ENCODE measurements around the gene CKMT1A.
A peak's percentile ranks its signal among the peaks of the same experiment; 100 is the strongest.
"Not testable (repeated sequence)": the region's sequence is repeated elsewhere in the genome, so short reads cannot be mapped to it uniquely, and the experiment has no call there.

CKMT1A gene

GRCh38 chr15:43702174-43702573 lies 8.5 kb downstream of the CKMT1A start:
- TF ChIP-seq ELF4 (IDR thresholded peaks at IDR 0.05), result no peak
- TF ChIP-seq SUZ12 (IDR thresholded peaks at IDR 0.05), result no peak
- TF ChIP-seq BHLHE40 (IDR thresholded peaks at IDR 0.05; ENCODE audit: borderline replicate concordance), result no peak
- no peak for TF ChIP-seq ZNF384 (IDR thresholded peaks at IDR 0.05)

DNA sequence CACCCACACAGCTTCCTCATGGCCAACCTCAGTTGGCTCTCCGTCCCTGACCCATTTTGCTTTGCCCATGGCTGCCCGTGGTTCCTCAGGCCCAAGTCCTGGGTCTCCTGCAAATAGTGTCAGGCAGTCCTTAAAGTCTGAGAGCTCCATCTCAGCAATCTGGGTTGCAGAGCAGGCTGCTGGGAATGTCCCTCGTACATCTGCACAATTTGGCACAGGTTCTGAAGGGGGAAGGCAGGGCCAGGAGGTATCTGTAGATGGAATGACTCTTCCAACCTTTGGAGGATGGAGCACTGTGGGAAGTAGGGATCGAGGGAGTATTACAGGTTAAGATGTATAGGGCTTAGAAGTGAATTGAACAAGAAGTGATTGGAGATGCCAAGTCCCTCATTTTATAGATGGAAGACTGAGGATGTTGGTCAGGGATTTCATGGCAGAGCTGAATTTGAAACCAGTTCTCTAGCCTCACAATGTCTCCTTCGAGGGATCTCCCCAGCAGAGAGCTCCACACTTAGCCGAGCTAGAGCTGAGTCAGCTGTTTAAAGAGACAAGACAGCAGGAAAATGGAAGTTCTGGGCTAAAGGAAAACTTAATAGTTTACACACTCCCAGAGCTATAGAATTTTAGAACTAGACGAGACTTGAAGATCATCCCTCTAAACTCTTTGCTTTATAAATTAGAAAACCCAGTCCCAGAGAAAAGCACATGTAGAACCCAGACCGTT lies 9.2 kb downstream of the CKMT1A start:
- ChIA-PET CTCF (no interaction called here), POLR2A (no interaction called here)
- no peak for DNase-seq (ENCODE audit: extremely low spot score)
- TF ChIP-seq L3MBTL2 (conservative IDR thresholded peaks at IDR 0.05) (no peak), CTBP1 (IDR thresholded peaks at IDR 0.05; ENCODE audit: borderline replicate concordance) (no peak), HDGF (IDR thresholded peaks at IDR 0.05; ENCODE audit: borderline replicate concordance) (no peak), FOXA1 (IDR thresholded peaks at IDR 0.05) (no peak), NFRKB (IDR thresholded peaks at IDR 0.05) (no peak), SUZ12 (IDR thresholded peaks at IDR 0.05) (no peak), LEF1 (IDR thresholded peaks at IDR 0.05; ENCODE audit: borderline replicate concordance) (no peak), TARDBP (IDR thresholded peaks at IDR 0.05) (no peak), FOXK2 (IDR thresholded peaks at IDR 0.05) (no peak), ELF4 (IDR thresholded peaks at IDR 0.05) (no peak), FOXM1 (IDR thresholded peaks at IDR 0.05; ENCODE audit: borderline replicate concordance) (no peak), ARNT (IDR thresholded peaks at IDR 0.05) (no peak), SP1 (IDR thresholded peaks at IDR 0.05) (no peak), ZNF384 (IDR thresholded peaks at IDR 0.05) (no peak), BHLHE40 (IDR thresholded peaks at IDR 0.05; ENCODE audit: borderline replicate concordance) (no peak)
- TF ChIP-seq, protein P1, sequence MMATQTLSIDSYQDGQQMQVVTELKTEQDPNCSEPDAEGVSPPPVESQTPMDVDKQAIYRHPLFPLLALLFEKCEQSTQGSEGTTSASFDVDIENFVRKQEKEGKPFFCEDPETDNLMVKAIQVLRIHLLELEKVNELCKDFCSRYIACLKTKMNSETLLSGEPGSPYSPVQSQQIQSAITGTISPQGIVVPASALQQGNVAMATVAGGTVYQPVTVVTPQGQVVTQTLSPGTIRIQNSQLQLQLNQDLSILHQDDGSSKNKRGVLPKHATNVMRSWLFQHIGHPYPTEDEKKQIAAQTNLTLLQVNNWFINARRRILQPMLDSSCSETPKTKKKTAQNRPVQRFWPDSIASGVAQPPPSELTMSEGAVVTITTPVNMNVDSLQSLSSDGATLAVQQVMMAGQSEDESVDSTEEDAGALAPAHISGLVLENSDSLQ (IDR thresholded peaks at IDR 0.05), result no peak

More at GRCh38 chr15:43702174-43702573, 8.5 kb downstream of the CKMT1A start:
- ChIA-PET POLR2A (no interaction called here), CTCF (no interaction called here)
- no peak for DNase-seq (ENCODE audit: extremely low spot score)

DNA sequence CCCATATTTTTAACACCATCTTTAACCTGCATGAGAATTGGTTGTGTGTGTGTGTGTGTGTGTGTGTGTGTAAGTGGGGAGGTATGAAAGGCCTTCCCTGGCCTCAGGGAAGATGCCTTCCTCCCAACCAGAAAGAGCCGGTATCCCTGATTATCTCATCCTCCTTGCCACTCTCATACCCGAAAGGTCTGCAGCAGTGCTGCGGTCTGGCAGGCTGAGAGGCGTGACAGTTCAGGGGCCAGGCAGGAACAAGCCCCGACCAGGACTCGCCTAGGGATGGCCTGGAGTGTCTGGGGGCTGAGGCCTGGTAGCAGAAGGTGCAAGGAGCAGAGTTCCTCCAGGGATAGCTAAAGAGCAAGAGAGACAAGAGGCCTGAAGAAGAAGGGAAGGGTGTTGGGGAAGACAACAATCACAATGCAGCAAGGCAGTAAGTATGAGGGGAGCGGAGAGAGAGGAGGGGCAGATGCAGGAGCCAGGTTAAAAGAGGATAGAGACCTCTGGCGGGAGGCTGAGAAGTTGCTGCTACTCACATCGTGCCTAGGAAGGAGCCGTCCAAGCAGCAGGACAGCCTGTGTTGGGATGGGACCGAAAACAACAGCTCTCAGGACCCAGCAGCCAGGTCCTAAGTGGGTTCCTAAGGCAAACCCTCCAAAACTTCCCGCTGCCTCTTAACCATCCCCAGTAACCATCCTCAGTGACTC lies 16.9 kb downstream of the CKMT1A start:
- DNase-seq (ENCODE audit: extremely low spot score); CTCF ChIA-PET; POLR2A ChIA-PET: not testable (repeated sequence)

GRCh38 chr15:43723151-43723550 lies 29.5 kb downstream of the CKMT1A start:
- TF ChIP-seq LEF1 (IDR thresholded peaks at IDR 0.05; ENCODE audit: borderline replicate concordance) (no peak), SP1 (IDR thresholded peaks at IDR 0.05) (no peak)
- no peak for DNase-seq (ENCODE audit: extremely low spot score)
- CTCF ChIA-PET, result no interaction called here
- POLR2A ChIA-PET, result no interaction called here

DNA sequence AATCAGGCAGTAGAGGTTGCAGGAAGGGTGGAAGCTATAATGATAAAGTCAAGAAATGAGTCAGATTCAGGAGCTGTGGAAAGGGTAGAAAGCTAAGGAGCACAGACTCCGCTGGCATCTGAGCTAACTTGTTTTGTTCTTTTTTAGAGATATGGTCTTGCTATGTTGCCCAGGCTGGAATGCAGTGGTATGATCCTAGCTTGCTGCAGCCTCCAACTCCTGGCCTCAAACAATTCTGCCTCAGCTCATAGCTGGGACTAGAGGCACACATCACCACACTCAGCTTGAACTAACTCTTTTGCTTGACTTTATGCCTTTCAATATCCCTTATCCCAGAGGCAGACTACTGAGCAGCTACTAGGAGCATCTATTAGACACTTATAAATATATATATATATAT lies 32.6 kb downstream of the CKMT1A start:
- POLR2A ChIA-PET; DNase-seq (ENCODE audit: extremely low spot score); CTCF ChIA-PET: not testable (repeated sequence)

DNA sequence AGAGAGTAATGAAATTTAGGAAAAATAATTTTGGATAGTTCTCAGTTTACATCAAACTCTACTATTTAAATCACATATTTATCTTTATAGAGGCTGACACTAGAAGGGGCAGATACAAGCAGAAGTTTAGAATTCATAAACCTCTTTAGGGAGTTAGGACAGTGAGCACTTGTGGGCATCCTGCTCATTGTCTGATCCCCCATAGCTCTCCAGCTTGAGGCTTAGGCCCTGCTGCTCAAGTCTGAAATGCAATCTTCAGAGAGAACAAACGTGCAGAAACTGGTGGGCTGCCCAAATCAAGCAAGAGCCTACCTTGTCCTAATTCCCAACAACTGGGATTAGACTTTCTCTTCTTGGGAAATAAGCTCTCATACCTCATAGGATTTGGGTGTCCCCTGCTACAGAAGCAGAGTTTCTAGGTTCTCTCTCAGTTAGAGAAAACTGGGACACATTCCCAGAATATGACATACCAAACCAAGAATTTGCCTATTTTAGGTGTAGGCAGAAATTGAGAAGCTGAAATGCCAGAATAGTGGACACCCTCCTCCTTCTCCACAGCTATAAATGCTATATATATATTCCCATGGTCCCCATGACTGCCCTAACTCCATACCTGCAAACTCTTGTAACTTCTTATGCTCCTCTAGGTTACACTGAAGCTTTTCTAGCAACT lies 34.5 kb downstream of the CKMT1A start:
- CTCF ChIA-PET, result not testable (repeated sequence)

DNA sequence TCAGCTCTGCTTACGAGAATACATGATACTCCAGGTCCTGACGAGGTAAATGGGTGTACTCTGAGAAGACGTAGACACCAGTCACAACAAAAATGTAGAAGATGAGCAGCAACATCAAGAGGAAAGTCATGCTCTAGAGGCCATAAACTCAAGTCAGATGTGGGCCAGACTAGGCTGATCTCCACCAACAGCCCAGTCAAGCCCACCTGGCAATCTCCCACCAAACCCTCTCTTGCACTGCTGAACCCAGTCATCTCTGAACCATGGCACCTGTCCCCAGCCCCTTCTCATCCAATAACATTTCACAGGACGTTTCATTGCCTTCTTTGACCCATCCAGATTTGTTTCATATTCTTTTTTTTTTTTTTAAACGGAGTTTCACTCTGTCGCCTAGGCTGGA lies 41.8 kb downstream of the CKMT1A start:
- TF ChIP-seq FOXM1 (IDR thresholded peaks at IDR 0.05; ENCODE audit: borderline replicate concordance) (no peak), ARNT (IDR thresholded peaks at IDR 0.05) (no peak), CTBP1 (IDR thresholded peaks at IDR 0.05; ENCODE audit: borderline replicate concordance) (no peak), SP1 (IDR thresholded peaks at IDR 0.05) (no peak), NFRKB (IDR thresholded peaks at IDR 0.05) (no peak), ZNF384 (IDR thresholded peaks at IDR 0.05) (no peak), ELF4 (IDR thresholded peaks at IDR 0.05) (no peak), L3MBTL2 (conservative IDR thresholded peaks at IDR 0.05) (no peak), FOXK2 (IDR thresholded peaks at IDR 0.05) (no peak)
- ChIA-PET CTCF (no interaction called here), POLR2A (no interaction called here)
- DNase-seq (ENCODE audit: extremely low spot score), result no peak

More for the DNA sequence above, 34.5 kb downstream of the CKMT1A start:
- POLR2A ChIA-PET; DNase-seq (ENCODE audit: extremely low spot score): not testable (repeated sequence)

GRCh38 chr15:43746245-43746902 lies 52.7 kb downstream of the CKMT1A start, which contains the start of gene PDIA3:
PDIA3 (plus strand) TSS chr15:43746438; CDS start chr15:43746540, 102 bp downstream.
- DNase-seq (ENCODE audit: extremely low spot score), result peak; percentile 84
- POLR2A ChIA-PET, result interaction anchor here (1.0 to 1.3 kb wide), 2 partner anchors 30 to 31 kb away, joined by 3 to 4 read pairs; partner anchors contain the start of gene ELL3
- peak; percentile 70 for TF ChIP-seq L3MBTL2 (conservative IDR thresholded peaks at IDR 0.05)
- CTCF ChIA-PET, result not testable (repeated sequence)

DNA sequence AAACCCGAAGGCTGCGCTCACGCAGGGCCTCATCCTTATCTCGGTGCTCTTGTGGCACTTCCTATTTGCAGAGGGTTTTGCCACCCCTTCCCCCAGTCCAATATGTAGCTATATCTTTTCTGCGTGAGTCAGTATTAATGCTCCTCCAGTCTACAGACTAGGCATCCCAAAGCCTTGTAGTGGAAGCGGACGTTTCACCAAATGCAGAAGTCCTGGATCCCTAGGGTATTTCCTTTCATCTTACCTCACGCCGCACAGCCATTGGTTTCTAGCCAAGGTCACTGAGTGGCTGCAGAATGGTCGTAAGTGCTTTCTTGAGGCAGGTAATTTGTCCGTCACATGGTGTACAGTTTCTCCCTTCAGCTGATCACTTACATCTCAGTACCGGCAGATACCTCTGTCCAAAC lies 53.2 kb downstream of the CKMT1A start:
- DNase-seq (ENCODE audit: extremely low spot score); CTCF ChIA-PET: not testable (repeated sequence)
- POLR2A ChIA-PET, result interaction anchor here (1.0 to 1.3 kb wide), 2 partner anchors 30 to 31 kb away, joined by 3 to 4 read pairs; partner anchors contain the start of gene ELL3
